ENCODE data around the gene EBNA1BP2.
"Not testable (repeated sequence)": the region's sequence is repeated elsewhere in the genome, so short reads cannot be mapped to it uniquely, and the experiment has no call there.

The EBNA1BP2 gene

DNA sequence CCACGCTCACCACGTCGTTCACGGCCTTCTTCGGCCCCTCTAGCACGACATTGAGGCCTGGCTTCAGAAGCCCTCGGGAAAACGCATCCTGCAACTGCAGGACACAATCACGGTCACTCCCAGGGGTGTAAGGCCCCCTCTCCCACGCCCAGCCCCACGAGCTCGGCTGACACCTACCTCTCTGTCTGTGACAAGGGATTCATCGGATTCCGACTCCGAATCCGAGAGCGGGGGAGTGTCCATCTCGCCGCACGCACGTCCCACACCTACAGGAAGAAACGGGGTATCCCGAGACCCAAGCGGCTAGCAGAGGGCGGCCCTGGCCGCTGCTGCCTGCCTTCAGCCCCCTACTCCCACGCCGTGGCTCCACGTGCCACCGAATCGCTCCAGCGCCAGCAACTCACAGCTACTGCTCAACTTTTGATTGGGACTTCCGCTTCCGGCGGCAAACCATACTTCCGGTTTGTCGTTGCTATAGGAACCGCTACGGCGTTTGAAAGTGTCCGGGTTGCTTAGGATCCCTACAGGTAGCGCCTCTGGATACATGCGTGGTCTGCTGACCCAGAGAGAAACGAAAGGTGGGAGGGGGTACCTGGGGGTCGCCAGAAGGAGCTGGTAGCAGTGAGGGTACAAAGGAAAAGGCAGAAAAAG is at the start of gene EBNA1BP2, which contains the start of gene CFAP57:
Gene EBNA1BP2, minus strand, starts transcription at position 415 of the 651 bp plus-strand sequence. Its CDS starts 172 bp downstream, at position 243.
Gene CFAP57, plus strand, starts transcription at position 455 of the 651 bp plus-strand sequence. CDS start 424 bp downstream, outside the sequence.
- peak; percentile 26 to 98 (median 88) for DNase-seq

DNA sequence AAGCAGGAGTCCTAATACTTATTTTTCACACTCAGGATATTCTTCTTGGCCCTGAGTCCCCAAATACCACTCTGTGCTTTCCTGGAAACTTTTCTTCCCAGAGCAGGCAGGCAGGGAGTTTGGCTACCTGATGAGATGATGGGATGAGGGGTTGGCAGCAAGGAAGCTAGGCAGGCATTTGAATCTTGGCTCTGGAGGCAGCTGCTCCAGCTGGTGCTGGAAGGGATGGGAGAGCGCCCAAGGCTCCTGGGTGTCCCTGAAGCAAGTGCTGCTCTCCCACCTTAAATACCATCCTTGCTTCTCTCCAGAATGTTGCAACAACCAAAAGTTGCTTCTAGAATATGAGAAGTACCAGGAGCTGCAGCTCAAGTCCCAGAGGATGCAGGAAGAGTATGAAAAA is 49.7 kb upstream of the EBNA1BP2 start:
- no peak for DNase-seq

DNA sequence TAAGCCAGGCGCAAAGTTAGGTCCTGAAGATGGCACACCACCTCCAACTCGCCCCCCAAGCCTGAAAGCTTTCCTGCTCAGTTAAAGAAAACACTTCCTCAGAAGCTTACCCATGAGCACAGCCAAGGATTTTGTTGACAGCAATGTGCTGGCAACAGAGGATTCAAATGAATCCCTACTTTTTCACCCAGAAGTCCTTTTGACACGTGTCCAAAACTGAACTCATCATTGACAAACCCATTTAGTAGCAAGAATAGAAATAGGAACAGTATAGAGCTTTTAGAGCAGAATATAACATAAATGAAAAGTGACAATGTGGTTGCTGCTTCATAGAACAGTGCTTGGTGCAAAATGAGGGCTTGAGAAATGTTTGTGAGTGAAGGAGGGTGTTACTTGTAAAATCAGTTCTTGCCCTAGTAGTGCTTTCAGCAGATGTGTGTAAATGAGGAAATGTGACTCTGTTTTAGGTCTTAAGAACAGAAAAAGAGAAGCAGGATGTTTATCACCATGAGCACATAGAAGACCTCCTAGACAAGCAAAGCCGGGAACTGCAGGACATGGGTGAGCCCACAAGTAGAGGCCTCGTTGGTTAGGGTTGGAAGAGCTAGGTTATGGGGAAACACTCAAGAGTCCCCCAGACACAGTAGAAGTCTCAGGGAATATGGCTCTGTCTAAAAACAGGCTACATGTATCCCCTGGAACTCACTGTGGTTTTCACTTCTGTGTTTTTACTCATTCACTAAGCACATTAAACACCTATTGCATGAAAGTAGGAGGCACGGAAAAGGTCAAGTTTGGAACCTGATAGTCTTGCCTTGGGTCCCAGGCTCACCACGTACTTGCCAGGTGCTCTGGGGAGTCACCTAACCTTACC is 49.1 kb upstream of the EBNA1BP2 start:
- no peak for DNase-seq

GRCh38 chr1:43217747-43218146 is 45.7 kb upstream of the EBNA1BP2 start:
- no peak for DNase-seq

DNA sequence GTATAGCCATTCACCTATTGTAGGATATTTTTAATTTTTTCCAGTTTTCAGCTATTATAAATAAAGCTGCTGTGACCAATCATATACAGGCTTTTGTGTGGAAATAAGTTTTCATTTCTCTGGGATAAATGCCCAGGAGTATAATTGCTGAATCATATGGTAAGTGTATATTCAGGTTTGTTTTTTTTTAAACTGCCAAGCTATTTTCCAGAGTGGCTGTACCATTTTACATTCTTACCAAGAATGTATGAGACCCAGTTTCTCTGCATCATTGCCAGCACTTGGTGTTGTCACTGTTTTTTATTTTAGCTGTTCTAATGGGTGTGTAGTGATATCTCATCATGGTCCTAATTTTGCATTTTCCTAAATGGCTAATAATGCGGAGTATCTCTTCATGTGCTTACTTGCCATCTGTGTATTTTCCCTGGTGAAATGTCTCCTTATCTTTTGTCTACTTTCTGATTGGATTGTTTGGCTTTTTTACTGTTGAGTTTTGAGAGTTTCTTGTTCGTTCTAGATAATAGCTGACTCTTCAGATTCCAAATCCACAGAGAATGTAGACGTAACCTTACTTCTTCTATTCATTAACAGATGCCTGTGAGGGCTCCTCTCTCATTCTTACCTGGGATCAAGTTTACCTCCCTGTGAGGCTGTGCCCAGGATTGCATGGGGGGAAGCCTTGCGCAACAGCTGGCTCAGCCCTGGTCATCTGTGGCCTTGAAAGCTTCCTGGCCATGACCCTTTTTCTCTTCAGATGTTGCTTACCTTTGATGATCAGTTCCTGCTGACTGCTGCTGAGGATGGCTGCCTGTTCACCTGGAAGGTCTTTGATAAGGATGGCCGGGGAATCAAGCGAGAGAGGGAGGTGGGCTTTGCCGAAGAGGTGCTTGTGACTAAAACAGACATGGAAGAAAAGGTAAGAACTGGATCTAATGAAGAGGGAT is 42.7 kb upstream of the EBNA1BP2 start:
- no peak for DNase-seq

GRCh38 chr1:43208277-43208676 is 36.2 kb upstream of the EBNA1BP2 start:
- DNase-seq = not testable (repeated sequence)

GRCh38 chr1:43207229-43207853 is 35.3 kb upstream of the EBNA1BP2 start:
- DNase-seq = no peak

DNA sequence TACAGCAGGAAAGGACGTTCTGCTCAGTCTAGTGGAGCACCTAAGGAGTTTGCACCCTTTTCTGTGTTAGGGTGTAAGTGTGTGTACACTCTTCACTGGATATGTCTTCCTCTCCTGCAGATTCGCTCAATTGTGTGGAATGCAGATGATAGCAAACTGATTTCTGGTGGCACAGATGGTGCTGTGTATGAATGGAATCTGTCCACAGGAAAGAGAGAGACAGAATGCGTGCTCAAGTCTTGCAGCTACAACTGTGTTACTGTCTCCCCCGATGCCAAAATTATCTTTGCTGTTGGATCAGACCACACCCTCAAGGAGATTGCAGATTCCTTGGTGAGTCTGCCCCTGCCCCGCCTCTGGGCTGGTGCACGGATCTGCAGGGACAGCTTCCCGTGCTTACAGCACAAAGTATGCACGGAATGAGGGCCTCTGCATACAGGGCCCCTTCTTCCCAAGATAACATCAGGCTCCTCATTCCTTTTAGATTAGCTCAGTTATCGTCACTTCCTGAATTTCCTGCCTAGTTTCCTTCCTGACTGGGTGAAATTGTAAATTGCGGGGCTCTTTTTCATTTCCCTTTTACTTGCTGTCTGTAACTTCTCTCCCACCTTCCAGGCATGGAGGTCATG is 34.6 kb upstream of the EBNA1BP2 start:
- DNase-seq = peak in 12 of 58 donors; percentile 4 to 48 (median 12)

- DNase-seq = no peak
These were observed 33.6 kb upstream of the EBNA1BP2 start for GRCh38 chr1:43205671-43206070.

GRCh38 chr1:43204394-43204793 is 32.3 kb upstream of the EBNA1BP2 start:
- no peak for DNase-seq

- DNase-seq = no peak
These were observed 31.8 kb upstream of the EBNA1BP2 start for GRCh38 chr1:43203859-43204258.

- DNase-seq = no peak
These were observed 27.1 kb upstream of the EBNA1BP2 start for GRCh38 chr1:43199093-43199726.

GRCh38 chr1:43197343-43198127 is 25.4 kb upstream of the EBNA1BP2 start:
- no peak for DNase-seq

- no peak for DNase-seq
These were observed 22.4 kb upstream of the EBNA1BP2 start for GRCh38 chr1:43194509-43194908.

DNA sequence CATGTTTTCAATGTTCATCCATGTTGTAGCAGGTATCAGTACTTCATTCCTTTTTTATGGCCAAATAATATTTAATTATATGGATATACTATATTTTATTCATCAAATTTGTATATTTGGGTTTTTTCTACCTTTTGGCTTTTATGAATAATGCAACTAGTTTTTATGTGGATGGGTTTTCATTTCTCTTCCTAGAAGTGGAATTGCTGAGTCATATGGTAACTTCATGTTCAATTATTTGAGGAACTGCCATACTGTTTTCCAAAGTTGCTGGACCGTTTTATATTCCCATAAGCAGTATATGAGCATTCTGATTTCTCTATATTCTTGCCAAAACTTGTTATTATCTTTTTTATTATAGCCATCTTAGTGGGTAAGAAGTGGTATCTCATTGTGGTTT is 16.0 kb upstream of the EBNA1BP2 start:
- DNase-seq = no peak

GRCh38 chr1:43184995-43185394 is 12.9 kb upstream of the EBNA1BP2 start:
- DNase-seq = no peak

- no peak for DNase-seq
These were observed 12.3 kb upstream of the EBNA1BP2 start for GRCh38 chr1:43184388-43184787.

DNA sequence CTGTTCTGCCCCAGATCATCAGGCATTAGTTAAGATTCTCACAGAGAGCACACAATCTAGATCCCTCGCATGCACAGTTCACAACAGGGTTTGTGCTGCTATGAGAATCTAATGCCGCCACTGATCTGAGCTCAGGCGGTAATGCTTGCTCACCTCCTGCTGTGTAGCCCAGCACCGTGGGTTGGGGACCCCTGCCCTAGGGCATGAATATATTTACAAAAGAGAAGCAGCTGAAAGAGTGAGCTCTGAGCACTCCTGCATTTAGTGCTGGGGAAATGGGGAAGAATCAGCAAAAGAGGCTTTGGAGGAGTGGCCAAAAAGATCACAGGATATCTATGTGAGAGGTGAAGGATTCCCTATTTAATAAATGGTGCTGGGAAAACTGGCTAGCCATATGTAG is 5.6 kb upstream of the EBNA1BP2 start:
- no peak for DNase-seq

DNA sequence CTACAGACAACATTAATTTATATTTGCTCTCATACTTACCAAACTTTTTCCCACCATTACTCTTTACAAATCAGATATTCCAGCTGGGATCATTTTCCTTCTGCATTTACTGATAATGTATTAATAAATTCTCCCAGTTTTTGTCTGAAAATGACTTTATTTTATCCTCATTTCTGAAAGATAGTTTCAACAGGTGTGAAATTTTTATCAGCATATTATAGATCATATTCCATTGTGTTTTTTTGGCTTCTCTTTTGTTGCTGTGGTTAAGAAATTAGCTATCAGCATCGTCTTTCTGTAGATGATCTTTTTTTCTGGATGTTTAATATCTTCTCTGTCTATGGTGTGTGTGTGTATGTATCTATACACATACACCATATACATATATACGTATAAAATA is 2.8 kb upstream of the EBNA1BP2 start:
- DNase-seq = no peak
